Liver (tissue), 9 donors: ENCODE measurements around the gene TSHZ2. TPM values are rescaled to one million over a fixed set of nuclear protein-coding genes. Genes with fewer than 3 reads are reported as not detected.

Experiments
- DNase-seq: peaks from one replicate; pipeline ENCODE4 v3.0.0-alpha.2; 2017; ENCODE audit warnings: low spot score
- H3K27ac ChIP-seq, 2 donors: one replicate each; pipeline ENCODE4 v1.7.0; 2013; ENCODE audit warnings: inconsistent platforms in 2 of 2, low read length in 2 of 2, control low read depth in 1 of 2, low read depth in 1 of 2, mild to moderate bottlenecking in 1 of 2
- H3K27me3 ChIP-seq, 4 donors: one replicate each; pipeline versions ENCODE4 v1.6.1 to v1.7.0; 2013; ENCODE audit warnings: low read length in 3 of 4, inconsistent platforms in 1 of 4, mild to moderate bottlenecking in 1 of 4, moderate library complexity in 1 of 4; ENCODE audit not compliant: control insufficient read depth in 4 of 4, insufficient read depth in 4 of 4
- H3K36me3 ChIP-seq, 4 donors: one replicate each; pipeline versions ENCODE4 v1.6.1 to v1.7.0; 2013; ENCODE audit warnings: low read length in 3 of 4, mild to moderate bottlenecking in 3 of 4, low read depth in 1 of 4, moderate library complexity in 1 of 4; ENCODE audit not compliant: control insufficient read depth in 4 of 4, insufficient read depth in 3 of 4
- H3K4me1 ChIP-seq, 4 donors: one replicate each; pipeline versions ENCODE4 v1.6.1 to v1.7.0; 2013; ENCODE audit warnings: low read length in 3 of 4, mild to moderate bottlenecking in 3 of 4, moderate library complexity in 1 of 4; ENCODE audit not compliant: control insufficient read depth in 4 of 4, insufficient read depth in 4 of 4
- H3K4me3 ChIP-seq, 3 donors: one replicate each; pipeline versions ENCODE4 v1.6.1 to v1.7.0; 2013; ENCODE audit warnings: low read length in 3 of 3, control low read depth in 1 of 3, low read depth in 1 of 3, mild to moderate bottlenecking in 1 of 3
- H3K9ac ChIP-seq, 2 donors: one replicate each; pipeline ENCODE4 v1.7.0; 2013; ENCODE audit warnings: low read length in 2 of 2, mild to moderate bottlenecking in 2 of 2, moderate library complexity in 2 of 2, control low read depth in 1 of 2, low read depth in 1 of 2
- H3K9me3 ChIP-seq, 4 donors: one replicate each; pipeline versions ENCODE4 v1.6.1 to v1.7.0; 2013; ENCODE audit warnings: low read length in 3 of 4; ENCODE audit not compliant: control insufficient read depth in 4 of 4
- EGR1 ChIP-seq, 2 donors: IDR thresholded peaks; 2 replicates each; pipeline ENCODE4 v1.6.1; 2016 to 2018; ENCODE audit warnings: antibody characterized with exemption in 2 of 2, low read depth in 2 of 2
- FOXA1 ChIP-seq: IDR thresholded peaks from 2 replicates; pipeline ENCODE4 v1.6.1; 2016; ENCODE audit warnings: antibody characterized with exemption
- FOXA2 ChIP-seq: IDR thresholded peaks from 2 replicates; pipeline ENCODE4 v1.6.1; 2016; ENCODE audit warnings: antibody characterized with exemption
- GABPA ChIP-seq, 2 donors: IDR thresholded peaks in 1 of 2; conservative IDR thresholded peaks in 1 of 2; 2 replicates each; pipeline ENCODE4 v1.6.1; 2016; ENCODE audit warnings: antibody characterized with exemption in 2 of 2, mild to moderate bottlenecking in 1 of 2, moderate library complexity in 1 of 2
- HNF4A ChIP-seq, 2 donors: conservative IDR thresholded peaks; 2 replicates each; pipeline ENCODE4 v1.6.1; 2016; ENCODE audit warnings: antibody characterized with exemption in 2 of 2, mild to moderate bottlenecking in 2 of 2
- HNF4G ChIP-seq: IDR thresholded peaks from 2 replicates; pipeline ENCODE4 v1.6.1; 2016; ENCODE audit warnings: antibody characterized with exemption
- JUND ChIP-seq, 2 donors: IDR thresholded peaks; 2 replicates each; pipeline ENCODE4 v1.6.1; 2016; ENCODE audit warnings: antibody characterized with exemption in 2 of 2
- NR2F2 ChIP-seq: IDR thresholded peaks from 2 replicates; pipeline ENCODE4 v1.6.1; 2016; ENCODE audit warnings: antibody characterized with exemption
- RAD21 ChIP-seq, 2 donors: IDR thresholded peaks; 2 replicates each; pipeline ENCODE4 v1.6.1; 2016; ENCODE audit warnings: antibody characterized with exemption in 2 of 2, mild to moderate bottlenecking in 2 of 2
- RXRA ChIP-seq, 2 donors: IDR thresholded peaks; 2 replicates each; pipeline ENCODE4 v1.6.1; 2017 to 2018; ENCODE audit warnings: antibody characterized with exemption in 2 of 2, mild to moderate bottlenecking in 1 of 2
- SP1 ChIP-seq: IDR thresholded peaks from 2 replicates; pipeline ENCODE4 v1.6.1; 2018; ENCODE audit warnings: antibody characterized with exemption, mild to moderate bottlenecking
- TAF1 ChIP-seq: conservative IDR thresholded peaks from 2 replicates; pipeline ENCODE4 v1.6.1; 2016; ENCODE audit warnings: antibody characterized with exemption, mild to moderate bottlenecking
- YY1 ChIP-seq: IDR thresholded peaks from 2 replicates; pipeline ENCODE4 v1.6.1; 2016; ENCODE audit warnings: antibody characterized with exemption, mild to moderate bottlenecking
- WGBS: extraction: QIAGEN DNeasy Blood & Tissue Kit; methylation state at CpG from one replicate; pipeline ENCODE4 v1.1.7; 2013; 5-methylcytosine and 5-hydroxymethylcytosine counted together
- polyA plus RNA-seq, 2 donors: library from polyadenylated mRNA; stranded (reverse) in 1 of 2; unstranded in 1 of 2; fragments of 200-250 nt in 1 of 2; fragments of >200 nt in 1 of 2; fragmentation: Nextera tagmentation in 1 of 2; extraction: Ambion mirVana in 1 of 2; gene quantifications; one replicate each; pipeline versions ENCODE4 v1.2.1 to v1.2.3, GENCODE V29; 2013 to 2015
- total RNA-seq, 2 donors: library from RNA; depleted of rRNA; stranded (reverse); fragments of >200 nt; gene quantifications; one replicate each; pipeline ENCODE4 v1.2.3, GENCODE V29; 2014
- TF ChIP-seq, protein P1 (sequence below): fragments of 150-350 bp; IDR thresholded peaks from 2 replicates; pipeline ENCODE4 v1.5.1; 2017; ENCODE audit warnings: improper control_type of control experiment, low read depth, low read length; ENCODE audit not compliant: missing input control
- TF ChIP-seq, protein P2 (sequence below): IDR thresholded peaks from 2 replicates; pipeline ENCODE4 v1.6.1; 2016; ENCODE audit warnings: antibody characterized with exemption
- TF ChIP-seq, protein P3 (sequence below): IDR thresholded peaks from 2 replicates; pipeline ENCODE4 v1.6.1; 2016; ENCODE audit warnings: antibody characterized with exemption
- TF ChIP-seq, protein P4 (sequence below): IDR thresholded peaks from 2 replicates; pipeline ENCODE4 v1.6.1; 2016; ENCODE audit warnings: antibody characterized with exemption
- TF ChIP-seq, protein P5 (sequence below): IDR thresholded peaks from 2 replicates; pipeline ENCODE4 v1.6.1; 2016; ENCODE audit warnings: antibody characterized with exemption, mild to moderate bottlenecking
- donor health status: healthy.
- donor health status: healthy.
- donor health status: healthy.
- donor health status: healthy.
- donor health status: healthy.

TSHZ2 gene
- total and polyA plus RNA-seq, 4 donors: 2.9 to 11.3 (median 7.8) TPM

DNA sequence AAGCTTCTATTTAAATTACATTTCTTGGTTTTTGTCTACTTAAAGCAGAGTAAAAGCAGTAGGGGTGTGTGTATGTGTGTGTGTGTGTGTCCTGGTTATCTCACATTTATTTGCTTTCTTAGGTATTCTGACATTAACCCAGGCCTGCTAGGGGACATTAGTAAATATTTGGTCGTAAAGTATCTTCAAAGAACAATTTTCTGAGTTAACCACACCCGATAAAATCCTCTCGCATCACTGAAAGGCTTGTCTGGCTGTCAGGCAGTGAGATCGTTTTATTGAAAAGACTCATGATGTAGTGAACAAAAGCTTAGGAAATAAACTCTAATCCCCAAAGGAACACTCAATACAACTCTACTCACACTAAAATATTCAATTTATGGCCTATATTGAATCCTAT is 543.6 kb downstream of the TSHZ2 start:
- DNase-seq: no peak
- Histone ChIP-seq H3K27me3 (peaks cover 0 to 3% (median 0%) of the 10 kb centered on the region in 4 donors), H3K4me3 (no peak overlapping the region), H3K27ac (no peak overlapping the region), H3K36me3 (no peaks in the 10 kb centered on the region), H3K9ac (no peak overlapping the region), H3K9me3 (no peaks in the 10 kb centered on the region), H3K4me1 (no peaks in the 10 kb centered on the region)
- 52% methylated on average over 4 of the region's 4 CpGs for WGBS
- TF ChIP-seq, protein P1, sequence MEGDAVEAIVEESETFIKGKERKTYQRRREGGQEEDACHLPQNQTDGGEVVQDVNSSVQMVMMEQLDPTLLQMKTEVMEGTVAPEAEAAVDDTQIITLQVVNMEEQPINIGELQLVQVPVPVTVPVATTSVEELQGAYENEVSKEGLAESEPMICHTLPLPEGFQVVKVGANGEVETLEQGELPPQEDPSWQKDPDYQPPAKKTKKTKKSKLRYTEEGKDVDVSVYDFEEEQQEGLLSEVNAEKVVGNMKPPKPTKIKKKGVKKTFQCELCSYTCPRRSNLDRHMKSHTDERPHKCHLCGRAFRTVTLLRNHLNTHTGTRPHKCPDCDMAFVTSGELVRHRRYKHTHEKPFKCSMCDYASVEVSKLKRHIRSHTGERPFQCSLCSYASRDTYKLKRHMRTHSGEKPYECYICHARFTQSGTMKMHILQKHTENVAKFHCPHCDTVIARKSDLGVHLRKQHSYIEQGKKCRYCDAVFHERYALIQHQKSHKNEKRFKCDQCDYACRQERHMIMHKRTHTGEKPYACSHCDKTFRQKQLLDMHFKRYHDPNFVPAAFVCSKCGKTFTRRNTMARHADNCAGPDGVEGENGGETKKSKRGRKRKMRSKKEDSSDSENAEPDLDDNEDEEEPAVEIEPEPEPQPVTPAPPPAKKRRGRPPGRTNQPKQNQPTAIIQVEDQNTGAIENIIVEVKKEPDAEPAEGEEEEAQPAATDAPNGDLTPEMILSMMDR: no peak
- TF ChIP-seq, protein P2, sequence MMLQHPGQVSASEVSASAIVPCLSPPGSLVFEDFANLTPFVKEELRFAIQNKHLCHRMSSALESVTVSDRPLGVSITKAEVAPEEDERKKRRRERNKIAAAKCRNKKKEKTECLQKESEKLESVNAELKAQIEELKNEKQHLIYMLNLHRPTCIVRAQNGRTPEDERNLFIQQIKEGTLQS: no peak
- TF ChIP-seq RXRA (IDR thresholded peaks at IDR 0.05) (no peak), FOXA1 (no peak), SP1 (no peak), NR2F2 (no peak), YY1 (no peak), JUND (IDR thresholded peaks at IDR 0.05) (no peak), EGR1 (IDR thresholded peaks at IDR 0.05; ENCODE audit: low read depth in 2 of 2) (no peak), HNF4G (no peak), TAF1 (no peak), HNF4A (conservative IDR thresholded peaks at IDR 0.05) (no peak), RAD21 (IDR thresholded peaks at IDR 0.05) (no peak), GABPA (IDR thresholded peaks at IDR 0.05 in 1 of 2, conservative IDR thresholded peaks at IDR 0.05 in 1 of 2) (no peak), FOXA2 (no peak)
- TF ChIP-seq, protein P3, sequence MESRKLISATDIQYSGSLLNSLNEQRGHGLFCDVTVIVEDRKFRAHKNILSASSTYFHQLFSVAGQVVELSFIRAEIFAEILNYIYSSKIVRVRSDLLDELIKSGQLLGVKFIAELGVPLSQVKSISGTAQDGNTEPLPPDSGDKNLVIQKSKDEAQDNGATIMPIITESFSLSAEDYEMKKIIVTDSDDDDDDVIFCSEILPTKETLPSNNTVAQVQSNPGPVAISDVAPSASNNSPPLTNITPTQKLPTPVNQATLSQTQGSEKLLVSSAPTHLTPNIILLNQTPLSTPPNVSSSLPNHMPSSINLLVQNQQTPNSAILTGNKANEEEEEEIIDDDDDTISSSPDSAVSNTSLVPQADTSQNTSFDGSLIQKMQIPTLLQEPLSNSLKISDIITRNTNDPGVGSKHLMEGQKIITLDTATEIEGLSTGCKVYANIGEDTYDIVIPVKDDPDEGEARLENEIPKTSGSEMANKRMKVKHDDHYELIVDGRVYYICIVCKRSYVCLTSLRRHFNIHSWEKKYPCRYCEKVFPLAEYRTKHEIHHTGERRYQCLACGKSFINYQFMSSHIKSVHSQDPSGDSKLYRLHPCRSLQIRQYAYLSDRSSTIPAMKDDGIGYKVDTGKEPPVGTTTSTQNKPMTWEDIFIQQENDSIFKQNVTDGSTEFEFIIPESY: no peak
- TF ChIP-seq, protein P4, sequence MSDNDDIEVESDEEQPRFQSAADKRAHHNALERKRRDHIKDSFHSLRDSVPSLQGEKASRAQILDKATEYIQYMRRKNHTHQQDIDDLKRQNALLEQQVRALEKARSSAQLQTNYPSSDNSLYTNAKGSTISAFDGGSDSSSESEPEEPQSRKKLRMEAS: no peak
- TF ChIP-seq, protein P5, sequence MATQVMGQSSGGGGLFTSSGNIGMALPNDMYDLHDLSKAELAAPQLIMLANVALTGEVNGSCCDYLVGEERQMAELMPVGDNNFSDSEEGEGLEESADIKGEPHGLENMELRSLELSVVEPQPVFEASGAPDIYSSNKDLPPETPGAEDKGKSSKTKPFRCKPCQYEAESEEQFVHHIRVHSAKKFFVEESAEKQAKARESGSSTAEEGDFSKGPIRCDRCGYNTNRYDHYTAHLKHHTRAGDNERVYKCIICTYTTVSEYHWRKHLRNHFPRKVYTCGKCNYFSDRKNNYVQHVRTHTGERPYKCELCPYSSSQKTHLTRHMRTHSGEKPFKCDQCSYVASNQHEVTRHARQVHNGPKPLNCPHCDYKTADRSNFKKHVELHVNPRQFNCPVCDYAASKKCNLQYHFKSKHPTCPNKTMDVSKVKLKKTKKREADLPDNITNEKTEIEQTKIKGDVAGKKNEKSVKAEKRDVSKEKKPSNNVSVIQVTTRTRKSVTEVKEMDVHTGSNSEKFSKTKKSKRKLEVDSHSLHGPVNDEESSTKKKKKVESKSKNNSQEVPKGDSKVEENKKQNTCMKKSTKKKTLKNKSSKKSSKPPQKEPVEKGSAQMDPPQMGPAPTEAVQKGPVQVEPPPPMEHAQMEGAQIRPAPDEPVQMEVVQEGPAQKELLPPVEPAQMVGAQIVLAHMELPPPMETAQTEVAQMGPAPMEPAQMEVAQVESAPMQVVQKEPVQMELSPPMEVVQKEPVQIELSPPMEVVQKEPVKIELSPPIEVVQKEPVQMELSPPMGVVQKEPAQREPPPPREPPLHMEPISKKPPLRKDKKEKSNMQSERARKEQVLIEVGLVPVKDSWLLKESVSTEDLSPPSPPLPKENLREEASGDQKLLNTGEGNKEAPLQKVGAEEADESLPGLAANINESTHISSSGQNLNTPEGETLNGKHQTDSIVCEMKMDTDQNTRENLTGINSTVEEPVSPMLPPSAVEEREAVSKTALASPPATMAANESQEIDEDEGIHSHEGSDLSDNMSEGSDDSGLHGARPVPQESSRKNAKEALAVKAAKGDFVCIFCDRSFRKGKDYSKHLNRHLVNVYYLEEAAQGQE: no peak
